Karpas-422 (cell line): ENCODE data around the gene SOCS1. TPM values are rescaled to one million over a fixed set of nuclear protein-coding genes. Genes with fewer than 3 reads are reported as not detected.

Experiments used
- DNase-seq: peaks from one replicate; pipeline ENCODE4 v3.0.0-alpha.2; 2015
- H2AFZ ChIP-seq: fragments of 200-600 bp; sonication (generic); 2 replicates; pipeline ENCODE4 v1.6.1; 2014; ENCODE audit warnings: antibody characterized with exemption, low read length, mixed read lengths
- H3K27ac ChIP-seq: fragments of 200-600 bp; sonication (generic); 2 replicates; pipeline ENCODE4 v1.5.1; 2014; ENCODE audit warnings: mild to moderate bottlenecking, low read length, moderate library complexity
- H3K27me3 ChIP-seq: fragments of 200-600 bp; sonication (generic); 2 replicates; pipeline ENCODE4 v1.6.1; 2014; ENCODE audit warnings: low read length, mixed read lengths
- H3K36me3 ChIP-seq: fragments of 200-600 bp; sonication (generic); 2 replicates; pipeline ENCODE4 v1.6.1; 2014; ENCODE audit warnings: low read length, mixed read lengths; ENCODE audit not compliant: insufficient read depth
- H3K4me1 ChIP-seq: fragments of 200-600 bp; sonication (generic); 2 replicates; pipeline ENCODE4 v1.6.1; 2014; ENCODE audit warnings: mild to moderate bottlenecking, low read length, mixed read lengths
- H3K4me2 ChIP-seq: fragments of 200-600 bp; sonication (generic); 2 replicates; pipeline ENCODE4 v1.6.1; 2014; ENCODE audit warnings: low read length, low read depth, mild to moderate bottlenecking; ENCODE audit not compliant: poor library complexity, severe bottlenecking
- H3K4me3 ChIP-seq: fragments of 200-600 bp; sonication (generic); 2 replicates; pipeline ENCODE4 v1.5.1; 2014; ENCODE audit warnings: mild to moderate bottlenecking, antibody characterized with exemption, low read length, mixed read lengths
- H3K79me2 ChIP-seq: fragments of 200-600 bp; sonication (generic); 2 replicates; pipeline ENCODE4 v1.6.1; 2014; ENCODE audit warnings: mild to moderate bottlenecking, low read length, mixed read lengths
- H3K9ac ChIP-seq: fragments of 200-600 bp; sonication (generic); 2 replicates; pipeline ENCODE4 v1.6.0; 2014; ENCODE audit warnings: low read length
- H3K9me2 ChIP-seq: fragments of 200-600 bp; sonication (generic), shearing (Covaris generic); replicated peaks from 2 replicates; pipeline ENCODE4 v1.6.0; 2014; ENCODE audit warnings: mild to moderate bottlenecking, low read length, moderate library complexity; ENCODE audit not compliant: insufficient read depth
- H3K9me3 ChIP-seq: fragments of 300-700, 200-600 bp; sonication (generic); 2 replicates; pipeline ENCODE4 v1.6.1; 2014; ENCODE audit warnings: low read length, mixed read lengths
- H4K20me1 ChIP-seq: fragments of 200-600 bp; sonication (generic); 2 replicates; pipeline ENCODE4 v1.6.1; 2014; ENCODE audit warnings: mild to moderate bottlenecking, antibody characterized with exemption, low read length, low read depth; ENCODE audit not compliant: insufficient read depth
- total RNA-seq: library from RNA; depleted of rRNA; stranded (reverse); fragments of >200 nt; shearing (Covaris generic); gene quantifications from 2 replicates; pipeline ENCODE4 v1.2.3, GENCODE V29; 2014; ENCODE audit warnings: low replicate concordance

SOCS1 gene
- total RNA-seq, 1 experiment from 2014 or later: 2.9 TPM

DNA sequence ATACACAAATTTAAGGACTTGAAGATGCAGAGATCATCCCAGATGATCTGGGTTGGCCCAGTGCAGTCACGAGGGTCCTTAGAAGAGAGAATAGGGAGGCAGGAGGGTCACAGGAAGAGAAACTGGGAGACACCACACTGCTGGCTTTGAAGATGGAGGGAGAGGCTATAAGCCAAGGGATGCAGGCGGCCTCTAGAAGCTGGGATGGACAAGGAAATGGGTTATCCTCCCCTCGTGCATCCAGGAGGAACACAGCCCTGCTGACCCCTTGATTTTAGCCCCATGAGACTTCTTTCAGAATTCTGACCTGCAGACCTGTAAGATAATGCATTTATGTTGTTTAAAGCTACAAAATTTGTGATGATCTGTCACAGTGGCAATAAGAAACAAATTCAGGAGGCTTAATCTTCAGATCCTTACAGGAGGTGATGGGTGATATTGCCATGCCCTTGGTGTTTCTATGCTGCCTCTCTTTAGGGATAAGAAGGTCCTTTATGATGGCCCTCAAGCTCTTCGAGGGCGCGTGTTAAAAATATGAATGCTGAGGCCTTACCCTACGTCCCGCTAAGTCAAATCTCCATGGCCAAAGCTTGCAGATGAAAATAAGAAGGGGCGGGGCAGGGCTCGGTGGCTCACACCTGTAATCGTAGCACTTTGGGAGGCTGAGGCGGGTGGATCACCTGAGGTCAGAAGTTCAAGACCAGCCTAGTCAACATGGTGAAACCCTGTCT is 21.8 kb upstream of the SOCS1 start:
- H3K27me3 ChIP-seq: no peaks in the 10 kb centered on the region
- H3K4me1 ChIP-seq: no peaks in the 10 kb centered on the region
- H3K4me3 ChIP-seq: no peak overlapping the region
- no peak overlapping the region for H2AFZ ChIP-seq
- H4K20me1 ChIP-seq: no peaks in the 10 kb centered on the region
- H3K9me3 ChIP-seq: no peaks in the 10 kb centered on the region
- no peak for DNase-seq
- no peaks in the 10 kb centered on the region for H3K36me3 ChIP-seq
- no peak overlapping the region for H3K4me2 ChIP-seq
- H3K9me2 ChIP-seq: no peaks in the 10 kb centered on the region
- H3K79me2 ChIP-seq: no peaks in the 10 kb centered on the region
- H3K27ac ChIP-seq: no peak overlapping the region
- no peak overlapping the region for H3K9ac ChIP-seq

DNA sequence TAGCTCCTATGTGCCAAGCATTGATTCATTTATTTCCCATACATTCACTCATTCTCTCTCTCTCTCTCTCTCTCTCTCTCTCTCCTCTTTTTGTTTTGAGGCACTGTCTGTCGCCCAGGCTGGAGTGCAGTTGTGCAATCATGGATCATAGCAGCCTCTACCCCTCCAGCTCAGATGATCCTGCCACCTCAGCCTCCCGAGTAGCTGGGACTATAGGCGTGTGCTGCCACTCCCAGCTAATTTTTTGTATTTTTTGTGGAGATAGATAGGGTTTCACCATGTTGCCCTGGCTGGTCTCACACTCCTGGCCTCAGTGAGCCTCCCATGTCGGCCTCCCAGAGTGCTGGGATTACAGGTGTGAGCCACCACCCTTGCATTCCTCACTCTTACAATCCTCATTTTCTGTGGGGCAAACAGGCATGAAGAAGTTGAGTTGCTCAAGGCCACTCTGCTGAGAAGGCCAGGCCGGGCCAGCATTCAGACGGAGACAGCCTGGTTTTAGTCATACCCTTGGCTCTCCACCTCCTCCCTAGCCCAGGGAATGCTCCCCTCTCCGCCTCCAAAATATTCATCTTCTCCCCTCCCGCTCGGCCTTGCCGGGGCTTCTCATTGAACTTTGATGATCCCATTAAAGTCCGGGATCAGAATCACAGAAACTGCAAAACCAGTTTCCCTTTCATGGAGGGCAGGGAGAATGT is 21.0 kb upstream of the SOCS1 start:
- H2AFZ ChIP-seq: no peak overlapping the region
- H3K9me2 ChIP-seq: no peaks in the 10 kb centered on the region
- H3K9ac ChIP-seq: no peak overlapping the region
- H3K36me3 ChIP-seq: no peaks in the 10 kb centered on the region
- no peak overlapping the region for H3K4me3 ChIP-seq
- DNase-seq: no peak
- H4K20me1 ChIP-seq: no peaks in the 10 kb centered on the region
- no peak overlapping the region for H3K4me2 ChIP-seq
- no peaks in the 10 kb centered on the region for H3K27me3 ChIP-seq
- H3K27ac ChIP-seq: no peak overlapping the region
- no peaks in the 10 kb centered on the region for H3K9me3 ChIP-seq
- H3K4me1 ChIP-seq: no peaks in the 10 kb centered on the region
- no peaks in the 10 kb centered on the region for H3K79me2 ChIP-seq

- Histone ChIP-seq H3K9ac (no peak within 1 kb of the TSS), H2AFZ (no peak within 1 kb of the TSS), H3K9me2 (no peaks in the 10 kb centered on the region), H3K4me2 (no peak within 1 kb of the TSS), H4K20me1 (no peaks in the 10 kb centered on the region), H3K27me3 (no peaks in the 10 kb centered on the region), H3K4me1 (no peaks in the 10 kb centered on the region), H3K9me3 (no peaks in the 10 kb centered on the region), H3K79me2 (no peaks in the 10 kb centered on the region), H3K27ac (no peak within 1 kb of the TSS), H3K36me3 (no peaks in the 10 kb centered on the region), H3K4me3 (no peak within 1 kb of the TSS)
- no peak for DNase-seq
These were observed 20.3 kb upstream of the SOCS1 start, which contains the start of gene PRM2 for GRCh38 chr16:11276143-11276895. Gene PRM2 (minus strand): TSS chr16:11276480. CDS start chr16:11276370, 110 bp downstream.

DNA sequence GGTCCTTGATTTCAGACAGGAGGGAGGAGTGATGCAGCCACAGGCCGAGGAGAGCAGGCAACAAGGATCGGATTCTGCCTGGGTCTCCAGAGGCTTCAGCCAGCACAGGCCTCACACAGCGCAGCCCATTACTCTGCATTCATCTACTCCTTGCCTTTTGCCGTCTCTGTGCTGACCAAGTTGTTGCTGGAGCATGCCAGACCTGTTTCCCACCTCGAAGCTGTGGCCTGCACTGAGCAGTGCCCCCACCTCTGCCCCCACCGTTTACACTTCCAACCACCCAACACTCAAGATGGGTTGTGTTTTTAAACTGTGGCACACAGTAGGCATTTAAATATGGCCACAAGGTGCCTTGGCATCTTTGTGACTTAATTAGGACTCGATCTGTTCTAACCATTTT is 19.0 kb upstream of the SOCS1 start:
- H3K9ac ChIP-seq: no peak overlapping the region
- H3K9me3 ChIP-seq: no peaks in the 10 kb centered on the region
- H4K20me1 ChIP-seq: no peaks in the 10 kb centered on the region
- H3K4me1 ChIP-seq: no peaks in the 10 kb centered on the region
- no peaks in the 10 kb centered on the region for H3K36me3 ChIP-seq
- H3K79me2 ChIP-seq: no peaks in the 10 kb centered on the region
- no peak overlapping the region for H3K27ac ChIP-seq
- DNase-seq: no peak
- H3K4me3 ChIP-seq: no peak overlapping the region
- H2AFZ ChIP-seq: no peak overlapping the region
- H3K4me2 ChIP-seq: no peak overlapping the region
- H3K9me2 ChIP-seq: no peaks in the 10 kb centered on the region
- no peaks in the 10 kb centered on the region for H3K27me3 ChIP-seq

DNA sequence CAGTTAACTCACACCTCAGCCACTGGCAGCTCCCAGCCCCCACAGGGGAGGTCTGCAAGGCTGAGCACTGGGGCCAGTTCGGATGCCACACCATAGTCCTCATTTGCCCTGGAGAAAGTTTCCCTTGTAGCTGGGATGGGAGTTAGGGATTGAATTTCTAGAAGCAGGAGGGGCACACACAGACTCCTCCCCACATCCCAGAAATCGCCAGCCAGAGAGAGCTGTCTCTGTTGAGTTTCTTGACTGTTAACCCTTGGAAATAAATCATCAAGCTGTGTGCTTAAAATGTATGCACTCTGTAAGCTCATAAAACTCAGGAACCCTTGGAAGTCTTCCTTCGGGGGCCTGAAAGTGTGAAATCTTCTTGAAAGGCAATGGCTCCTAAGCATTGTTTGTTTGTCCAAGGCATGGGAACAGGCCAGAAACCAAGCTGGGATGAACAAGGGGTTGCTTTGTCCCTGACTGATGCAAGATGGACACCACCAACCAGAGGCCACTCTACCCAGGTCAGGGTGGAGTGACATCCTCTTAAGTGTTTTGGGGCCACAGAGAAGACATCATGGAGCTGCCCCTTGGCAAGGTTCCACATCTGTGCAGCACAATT is 17.8 kb upstream of the SOCS1 start:
- H3K4me1 ChIP-seq: no peaks in the 10 kb centered on the region
- no peaks in the 10 kb centered on the region for H3K36me3 ChIP-seq
- no peaks in the 10 kb centered on the region for H3K9me3 ChIP-seq
- H4K20me1 ChIP-seq: no peaks in the 10 kb centered on the region
- no peak overlapping the region for H3K9ac ChIP-seq
- DNase-seq: no peak
- H3K27me3 ChIP-seq: no peaks in the 10 kb centered on the region
- no peak overlapping the region for H3K4me3 ChIP-seq
- H3K79me2 ChIP-seq: no peaks in the 10 kb centered on the region
- H3K4me2 ChIP-seq: no peak overlapping the region
- no peak overlapping the region for H3K27ac ChIP-seq
- H3K9me2 ChIP-seq: no peaks in the 10 kb centered on the region
- H2AFZ ChIP-seq: no peak overlapping the region

GRCh38 chr16:11272921-11273720 is 17.1 kb upstream of the SOCS1 start, which contains the start of gene PRM3:
Gene PRM3 (minus strand): TSS chr16:11273629. CDS start chr16:11273595, 34 bp downstream.
- no peak within 1 kb of the TSS for H3K4me3 ChIP-seq
- H3K9ac ChIP-seq: no peak within 1 kb of the TSS
- H2AFZ ChIP-seq: no peak within 1 kb of the TSS
- H4K20me1 ChIP-seq: no peaks in the 10 kb centered on the region
- H3K27ac ChIP-seq: no peak within 1 kb of the TSS
- H3K4me2 ChIP-seq: no peak within 1 kb of the TSS
- no peak for DNase-seq
- no peaks in the 10 kb centered on the region for H3K27me3 ChIP-seq
- no peaks in the 10 kb centered on the region for H3K36me3 ChIP-seq
- H3K4me1 ChIP-seq: no peaks in the 10 kb centered on the region
- no peaks in the 10 kb centered on the region for H3K79me2 ChIP-seq
- H3K9me2 ChIP-seq: no peaks in the 10 kb centered on the region
- no peaks in the 10 kb centered on the region for H3K9me3 ChIP-seq

DNA sequence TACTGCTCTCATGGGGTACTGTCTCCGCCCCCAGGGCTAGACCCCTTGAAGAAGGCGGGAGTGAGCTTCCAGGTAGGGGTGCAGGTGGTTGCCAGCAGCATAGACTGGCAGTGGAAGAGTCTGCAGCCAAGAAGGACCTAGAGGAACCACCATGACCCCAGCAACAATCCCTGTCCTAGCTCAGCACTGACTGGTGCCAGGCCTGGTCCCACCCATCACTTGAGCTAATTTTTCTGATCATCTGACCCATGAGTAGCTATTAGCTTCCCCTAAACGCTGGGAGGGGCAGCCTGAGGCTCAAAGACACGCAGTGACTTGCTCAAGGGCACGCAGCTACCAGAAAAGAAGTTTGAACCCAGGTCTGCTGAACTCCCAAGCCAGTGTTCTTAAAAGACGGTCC is 16.5 kb upstream of the SOCS1 start:
- Histone ChIP-seq H3K36me3 (no peaks in the 10 kb centered on the region), H3K27me3 (no peaks in the 10 kb centered on the region), H3K79me2 (no peaks in the 10 kb centered on the region), H4K20me1 (no peaks in the 10 kb centered on the region), H3K4me1 (no peaks in the 10 kb centered on the region), H3K9me2 (no peaks in the 10 kb centered on the region), H3K27ac (no peak overlapping the region), H2AFZ (no peak overlapping the region), H3K4me3 (no peak overlapping the region), H3K9ac (no peak overlapping the region), H3K4me2 (no peak overlapping the region), H3K9me3 (no peaks in the 10 kb centered on the region)
- DNase-seq: no peak
